Measurements from ENCODE around the gene CYBC1. TPM values are rescaled to one million over a fixed set of nuclear protein-coding genes. Genes with fewer than 3 reads are reported as not detected.

CYBC1 gene
- total and polyA plus RNA-seq, 9 of the 15 experiments (the other 6 are each of a cell fraction or from before 2014, with no cell fraction given): 1.3 to 71.8 (median 49.9) TPM

- TF ChIP-seq E2F4 (CRISPR knock-in tag; IDR thresholded peaks at IDR 0.05; ENCODE audit: low read depth) (no peak), ZNF23 (CRISPR knock-in tag; IDR thresholded peaks at IDR 0.05) (no peak), HCFC1 (IDR thresholded peaks at IDR 0.05; ENCODE audit: low read depth, low read length) (no peak), MYC (IDR thresholded peaks at IDR 0.05; ENCODE audit: low read depth, low read length) (peak; percentile 79), MYC (CRISPR knock-in tag; IDR thresholded peaks at IDR 0.05; ENCODE audit: borderline replicate concordance, low read depth) (peak; percentile 47; the same call in 1 of the 2 replicates), PHF8 (IDR thresholded peaks at IDR 0.05; ENCODE audit: borderline replicate concordance, low read length) (no peak), THRAP3 (IDR thresholded peaks at IDR 0.05; ENCODE audit: borderline replicate concordance) (peak; percentile 47; the same call in 1 of the 2 replicates), RNF219 (CRISPR knock-in tag; IDR thresholded peaks at IDR 0.05) (no peak), SLC30A9 (CRISPR knock-in tag; IDR thresholded peaks at IDR 0.05) (no peak), EWSR1 (IDR thresholded peaks at IDR 0.05; ENCODE audit: borderline replicate concordance, low read depth, partially characterized antibody) (no peak), HSF4 (CRISPR knock-in tag; IDR thresholded peaks at IDR 0.05; ENCODE audit: borderline replicate concordance) (no peak; the same call in 1 of the 2 replicates)
- TF ChIP-seq, protein P1, sequence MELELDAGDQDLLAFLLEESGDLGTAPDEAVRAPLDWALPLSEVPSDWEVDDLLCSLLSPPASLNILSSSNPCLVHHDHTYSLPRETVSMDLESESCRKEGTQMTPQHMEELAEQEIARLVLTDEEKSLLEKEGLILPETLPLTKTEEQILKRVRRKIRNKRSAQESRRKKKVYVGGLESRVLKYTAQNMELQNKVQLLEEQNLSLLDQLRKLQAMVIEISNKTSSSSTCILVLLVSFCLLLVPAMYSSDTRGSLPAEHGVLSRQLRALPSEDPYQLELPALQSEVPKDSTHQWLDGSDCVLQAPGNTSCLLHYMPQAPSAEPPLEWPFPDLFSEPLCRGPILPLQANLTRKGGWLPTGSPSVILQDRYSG (tag; conservative IDR thresholded peaks at IDR 0.05; ENCODE audit: low read depth): no peak; the same call in none of the 2 replicates
- TF ChIP-seq, protein P2, sequence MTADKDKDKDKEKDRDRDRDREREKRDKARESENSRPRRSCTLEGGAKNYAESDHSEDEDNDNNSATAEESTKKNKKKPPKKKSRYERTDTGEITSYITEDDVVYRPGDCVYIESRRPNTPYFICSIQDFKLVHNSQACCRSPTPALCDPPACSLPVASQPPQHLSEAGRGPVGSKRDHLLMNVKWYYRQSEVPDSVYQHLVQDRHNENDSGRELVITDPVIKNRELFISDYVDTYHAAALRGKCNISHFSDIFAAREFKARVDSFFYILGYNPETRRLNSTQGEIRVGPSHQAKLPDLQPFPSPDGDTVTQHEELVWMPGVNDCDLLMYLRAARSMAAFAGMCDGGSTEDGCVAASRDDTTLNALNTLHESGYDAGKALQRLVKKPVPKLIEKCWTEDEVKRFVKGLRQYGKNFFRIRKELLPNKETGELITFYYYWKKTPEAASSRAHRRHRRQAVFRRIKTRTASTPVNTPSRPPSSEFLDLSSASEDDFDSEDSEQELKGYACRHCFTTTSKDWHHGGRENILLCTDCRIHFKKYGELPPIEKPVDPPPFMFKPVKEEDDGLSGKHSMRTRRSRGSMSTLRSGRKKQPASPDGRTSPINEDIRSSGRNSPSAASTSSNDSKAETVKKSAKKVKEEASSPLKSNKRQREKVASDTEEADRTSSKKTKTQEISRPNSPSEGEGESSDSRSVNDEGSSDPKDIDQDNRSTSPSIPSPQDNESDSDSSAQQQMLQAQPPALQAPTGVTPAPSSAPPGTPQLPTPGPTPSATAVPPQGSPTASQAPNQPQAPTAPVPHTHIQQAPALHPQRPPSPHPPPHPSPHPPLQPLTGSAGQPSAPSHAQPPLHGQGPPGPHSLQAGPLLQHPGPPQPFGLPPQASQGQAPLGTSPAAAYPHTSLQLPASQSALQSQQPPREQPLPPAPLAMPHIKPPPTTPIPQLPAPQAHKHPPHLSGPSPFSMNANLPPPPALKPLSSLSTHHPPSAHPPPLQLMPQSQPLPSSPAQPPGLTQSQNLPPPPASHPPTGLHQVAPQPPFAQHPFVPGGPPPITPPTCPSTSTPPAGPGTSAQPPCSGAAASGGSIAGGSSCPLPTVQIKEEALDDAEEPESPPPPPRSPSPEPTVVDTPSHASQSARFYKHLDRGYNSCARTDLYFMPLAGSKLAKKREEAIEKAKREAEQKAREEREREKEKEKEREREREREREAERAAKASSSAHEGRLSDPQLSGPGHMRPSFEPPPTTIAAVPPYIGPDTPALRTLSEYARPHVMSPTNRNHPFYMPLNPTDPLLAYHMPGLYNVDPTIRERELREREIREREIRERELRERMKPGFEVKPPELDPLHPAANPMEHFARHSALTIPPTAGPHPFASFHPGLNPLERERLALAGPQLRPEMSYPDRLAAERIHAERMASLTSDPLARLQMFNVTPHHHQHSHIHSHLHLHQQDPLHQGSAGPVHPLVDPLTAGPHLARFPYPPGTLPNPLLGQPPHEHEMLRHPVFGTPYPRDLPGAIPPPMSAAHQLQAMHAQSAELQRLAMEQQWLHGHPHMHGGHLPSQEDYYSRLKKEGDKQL (CRISPR knock-in tag; IDR thresholded peaks at IDR 0.05; ENCODE audit: borderline replicate concordance): no peak
Observed at GRCh38 chr17:82461827-82462524, 11.4 kb upstream of the CYBC1 start (continued).

Measured in K562 (cell line).